ENCODE measurements around the gene SPECC1.

GRCh38 chr17:20151174-20151573 is 142.0 kb downstream of the SPECC1 start:
- TF ChIP-seq MAX (IDR thresholded peaks at IDR 0.05; ENCODE audit: insufficient read depth, insufficient read length) (no peak), CTCF (IDR thresholded peaks at IDR 0.05; ENCODE audit: extremely low read depth in 1 of 2, insufficient read depth in 1 of 2, low read depth in 1 of 2, low read length in 2 of 2) (no peak), POLR2AphosphoS5 (IDR thresholded peaks at IDR 0.05; ENCODE audit: insufficient read depth, low read depth, low read length) (no peak), POLR2A (IDR thresholded peaks at IDR 0.05; ENCODE audit: low read depth, low read length) (no peak), EZH2 (IDR thresholded peaks at IDR 0.05; ENCODE audit: borderline replicate concordance, low read depth, low read length, severe bottlenecking) (no peak), MYC (IDR thresholded peaks at IDR 0.05; ENCODE audit: low read depth, low read length) (no peak), JUN (IDR thresholded peaks at IDR 0.05; ENCODE audit: borderline replicate concordance, insufficient read depth, insufficient read length, low read depth) (no peak), FOS (IDR thresholded peaks at IDR 0.05; ENCODE audit: borderline replicate concordance, insufficient read depth, low read length) (no peak)
